Measurements from ENCODE around the gene PTPRD. TPM values are rescaled to one million over a fixed set of nuclear protein-coding genes. Genes with fewer than 3 reads are reported as not detected.

The PTPRD gene
- total and polyA plus RNA-seq, 9 of the 15 experiments (the other 6 are each of a cell fraction or from before 2014, with no cell fraction given) = 0.11 TPM; not detected in 8

DNA sequence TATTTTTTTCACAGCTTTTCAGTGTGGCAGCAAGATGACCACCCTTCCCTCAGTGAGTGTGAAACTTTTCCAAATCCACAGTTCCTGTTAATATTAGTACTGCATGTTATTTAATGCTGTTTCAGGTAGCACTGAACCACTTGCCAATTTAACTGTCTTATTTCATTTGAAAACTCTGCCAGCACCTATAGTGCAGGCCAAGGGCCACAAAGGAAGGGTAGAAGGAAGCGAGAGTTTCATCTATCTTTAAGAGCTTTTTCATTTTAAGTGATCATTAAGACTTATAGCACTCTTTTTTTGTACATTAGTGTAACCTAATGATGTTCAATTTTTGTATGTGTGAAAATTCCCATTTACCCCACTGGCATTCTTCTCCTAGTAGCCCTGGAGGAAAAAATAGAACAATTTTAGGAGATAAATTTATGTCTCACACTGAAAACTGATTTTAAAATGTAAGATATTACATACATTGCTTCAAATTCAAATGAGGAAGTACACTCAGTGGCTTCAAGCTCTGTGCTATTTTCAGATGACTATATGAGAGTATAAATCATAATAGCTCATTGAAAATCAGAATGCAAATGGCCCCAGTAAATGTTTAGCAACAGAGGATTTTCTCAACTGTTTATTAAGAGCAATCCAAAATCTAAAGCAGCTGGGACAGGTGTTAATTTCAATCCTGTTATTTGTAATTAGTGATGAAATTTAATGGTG, 820.5 kb downstream of the PTPRD start:
- TF ChIP-seq ZFP1 (CRISPR knock-in tag; IDR thresholded peaks at IDR 0.05) (no peak), SPI1 (IDR thresholded peaks at IDR 0.05; ENCODE audit: borderline replicate concordance, low read depth, low read length) (no peak), RBM17 (IDR thresholded peaks at IDR 0.05; ENCODE audit: borderline replicate concordance, low read depth, low read length) (no peak), HDAC1 (IDR thresholded peaks at IDR 0.05) (no peak)
- TF ChIP-seq, protein P1, sequence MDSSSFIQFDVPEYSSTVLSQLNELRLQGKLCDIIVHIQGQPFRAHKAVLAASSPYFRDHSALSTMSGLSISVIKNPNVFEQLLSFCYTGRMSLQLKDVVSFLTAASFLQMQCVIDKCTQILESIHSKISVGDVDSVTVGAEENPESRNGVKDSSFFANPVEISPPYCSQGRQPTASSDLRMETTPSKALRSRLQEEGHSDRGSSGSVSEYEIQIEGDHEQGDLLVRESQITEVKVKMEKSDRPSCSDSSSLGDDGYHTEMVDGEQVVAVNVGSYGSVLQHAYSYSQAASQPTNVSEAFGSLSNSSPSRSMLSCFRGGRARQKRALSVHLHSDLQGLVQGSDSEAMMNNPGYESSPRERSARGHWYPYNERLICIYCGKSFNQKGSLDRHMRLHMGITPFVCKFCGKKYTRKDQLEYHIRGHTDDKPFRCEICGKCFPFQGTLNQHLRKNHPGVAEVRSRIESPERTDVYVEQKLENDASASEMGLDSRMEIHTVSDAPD (CRISPR knock-in tag; IDR thresholded peaks at IDR 0.05) = no peak
- Histone ChIP-seq H3K27me3 (ENCODE audit: control insufficient read depth in 2 of 2, insufficient read depth in 2 of 2, low read length in 2 of 2) (no peaks in the 10 kb centered on the region), H3K4me3 (no peak overlapping the region), H3K9ac (ENCODE audit: insufficient read depth in 1 of 2, low read depth in 2 of 2, low read length in 2 of 2) (no peak overlapping the region), H3K9me3 (replicated peaks; ENCODE audit: control insufficient read depth, insufficient read depth, low read depth, low read length) (no peaks in the 10 kb centered on the region), H3K79me2 (ENCODE audit: control insufficient read depth, insufficient read depth, low read length) (no peaks in the 10 kb centered on the region), H3K9me1 (ENCODE audit: control insufficient read depth, insufficient read depth, low read length) (no peaks in the 10 kb centered on the region), H3K27ac (ENCODE audit: extremely low read depth, low read depth, low read length) (no peak overlapping the region), H3K36me3 (ENCODE audit: control insufficient read depth, insufficient read depth, low read length) (no peaks in the 10 kb centered on the region), H3K4me2 (ENCODE audit: insufficient read depth, low read length) (no peak overlapping the region), H2AFZ (ENCODE audit: low read depth, low read length) (no peak overlapping the region), H4K20me1 (replicated peaks; ENCODE audit: control insufficient read depth, insufficient read depth, low read length) (no peaks in the 10 kb centered on the region), H3K4me1 (replicated peaks in 1 of 2; ENCODE audit: control insufficient read depth in 2 of 2, insufficient read depth in 2 of 2, low read length in 2 of 2) (no peaks in the 10 kb centered on the region)
- ATAC-seq = no peak
- CTCF ChIA-PET (ENCODE audit: low intra/inter-chr PET ratio) = no interaction called here
- in situ Hi-C loops (cut with MboI) = no loop called here
- intact Hi-C loops (cut with micrococcal nuclease) = no loop called here
- FAIRE-seq = no peak
- no peak for DNase-seq (ENCODE audit: extremely low read depth in 1 of 4, low spot score in 3 of 4)
- no TSS peak for BruUV-seq (replicated peaks)
- 0% methylated on average over 1 of the region's 1 CpG for WGBS (ENCODE audit: insufficient coverage, low coverage, missing lambda C conversion rate)
- POLR2A ChIA-PET = no interaction called here
